Measurements from ENCODE around the gene SREBF2. TPM values are rescaled to one million over a fixed set of nuclear protein-coding genes. Genes with fewer than 3 reads are reported as not detected.

SREBF2 gene
- total RNA-seq, 1 donor from 2014 or later: 132 TPM

GRCh38 chr22:41875531-41876270 is 42.8 kb downstream of the SREBF2 start:
- intact Hi-C loops (cut with micrococcal nuclease): no loop called here

GRCh38 chr22:41876275-41876674 is 43.4 kb downstream of the SREBF2 start:
- intact Hi-C loops (cut with micrococcal nuclease): no loop called here

GRCh38 chr22:41876675-41877074 is 43.8 kb downstream of the SREBF2 start:
- intact Hi-C loops (cut with micrococcal nuclease): no loop called here

GRCh38 chr22:41880653-41881052 is 47.7 kb downstream of the SREBF2 start:
- intact Hi-C loops (cut with micrococcal nuclease): no loop called here

- intact Hi-C loops (cut with micrococcal nuclease): no loop called here
Observed at GRCh38 chr22:41883400-41883799, 50.5 kb downstream of the SREBF2 start.

GRCh38 chr22:41885116-41885515 is 52.2 kb downstream of the SREBF2 start:
- intact Hi-C loops (cut with micrococcal nuclease): no loop called here

GRCh38 chr22:41885516-41885915 is 52.6 kb downstream of the SREBF2 start:
- intact Hi-C loops (cut with micrococcal nuclease): no loop called here

GRCh38 chr22:41888627-41889200 is 55.8 kb downstream of the SREBF2 start:
- intact Hi-C loops (cut with micrococcal nuclease): no loop called here

- intact Hi-C loops (cut with micrococcal nuclease): no loop called here
Observed at GRCh38 chr22:41891407-41891806, 58.5 kb downstream of the SREBF2 start.

- intact Hi-C loops (cut with micrococcal nuclease): no loop called here
Observed at GRCh38 chr22:41892721-41893120, 59.8 kb downstream of the SREBF2 start.

GRCh38 chr22:41893591-41894375 is 60.9 kb downstream of the SREBF2 start:
- intact Hi-C loops (cut with micrococcal nuclease): no loop called here

- intact Hi-C loops (cut with micrococcal nuclease): no loop called here
Observed at GRCh38 chr22:41898645-41899044, 65.7 kb downstream of the SREBF2 start.

GRCh38 chr22:41899110-41899509 is 66.2 kb downstream of the SREBF2 start:
- intact Hi-C loops (cut with micrococcal nuclease): no loop called here

GRCh38 chr22:41899992-41900651 is 67.2 kb downstream of the SREBF2 start:
- intact Hi-C loops (cut with micrococcal nuclease): no loop called here

- intact Hi-C loops (cut with micrococcal nuclease): no loop called here
Observed at GRCh38 chr22:41900652-41901312, 67.9 kb downstream of the SREBF2 start.

GRCh38 chr22:41902016-41902415 is 69.1 kb downstream of the SREBF2 start:
- intact Hi-C loops (cut with micrococcal nuclease): no loop called here

- intact Hi-C loops (cut with micrococcal nuclease): no loop called here
Observed at GRCh38 chr22:41902932-41903421, 70.1 kb downstream of the SREBF2 start.

- intact Hi-C loops (cut with micrococcal nuclease): no loop called here
Observed at GRCh38 chr22:41904450-41905410, 71.8 kb downstream of the SREBF2 start.

- intact Hi-C loops (cut with micrococcal nuclease): no loop called here
Observed at GRCh38 chr22:41905411-41906202, 72.7 kb downstream of the SREBF2 start.
